ENCODE data around the gene UCMA.

DNA sequence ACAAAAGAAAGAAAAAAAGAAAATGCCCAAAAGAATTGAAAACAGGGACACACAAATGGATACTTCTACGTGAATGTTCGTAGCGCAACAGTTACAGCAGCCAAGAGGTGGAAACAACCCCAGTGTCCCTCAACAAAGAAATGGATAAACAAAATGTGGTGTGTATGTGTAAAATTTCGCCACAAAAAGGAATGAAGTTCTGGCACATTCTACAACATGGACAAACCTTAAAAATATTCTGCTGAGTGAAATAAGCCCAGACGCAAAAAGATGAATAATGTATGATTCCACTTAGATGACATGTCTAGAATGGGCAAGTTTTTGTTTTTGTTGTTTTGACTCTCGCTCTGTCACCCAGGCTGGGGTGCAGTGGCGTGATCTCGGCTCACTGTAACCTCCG is 10.9 kb downstream of the UCMA start:
- TF ChIP-seq, protein P1, sequence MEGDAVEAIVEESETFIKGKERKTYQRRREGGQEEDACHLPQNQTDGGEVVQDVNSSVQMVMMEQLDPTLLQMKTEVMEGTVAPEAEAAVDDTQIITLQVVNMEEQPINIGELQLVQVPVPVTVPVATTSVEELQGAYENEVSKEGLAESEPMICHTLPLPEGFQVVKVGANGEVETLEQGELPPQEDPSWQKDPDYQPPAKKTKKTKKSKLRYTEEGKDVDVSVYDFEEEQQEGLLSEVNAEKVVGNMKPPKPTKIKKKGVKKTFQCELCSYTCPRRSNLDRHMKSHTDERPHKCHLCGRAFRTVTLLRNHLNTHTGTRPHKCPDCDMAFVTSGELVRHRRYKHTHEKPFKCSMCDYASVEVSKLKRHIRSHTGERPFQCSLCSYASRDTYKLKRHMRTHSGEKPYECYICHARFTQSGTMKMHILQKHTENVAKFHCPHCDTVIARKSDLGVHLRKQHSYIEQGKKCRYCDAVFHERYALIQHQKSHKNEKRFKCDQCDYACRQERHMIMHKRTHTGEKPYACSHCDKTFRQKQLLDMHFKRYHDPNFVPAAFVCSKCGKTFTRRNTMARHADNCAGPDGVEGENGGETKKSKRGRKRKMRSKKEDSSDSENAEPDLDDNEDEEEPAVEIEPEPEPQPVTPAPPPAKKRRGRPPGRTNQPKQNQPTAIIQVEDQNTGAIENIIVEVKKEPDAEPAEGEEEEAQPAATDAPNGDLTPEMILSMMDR (IDR thresholded peaks at IDR 0.05): no peak
- no peak for TF ChIP-seq POLR2A (IDR thresholded peaks at IDR 0.05)
